NCI-H128 (cell line): Measurements from ENCODE around the gene SHISAL2A.
A peak's percentile ranks its signal among the peaks of the same experiment; 100 is the strongest.

Experiments used
- DNase-seq: peaks from one replicate; lab custom pipeline; 2025; ENCODE audit not compliant: unreplicated experiment; lab: John Stamatoyannopoulos, UW

SHISAL2A gene

DNA sequence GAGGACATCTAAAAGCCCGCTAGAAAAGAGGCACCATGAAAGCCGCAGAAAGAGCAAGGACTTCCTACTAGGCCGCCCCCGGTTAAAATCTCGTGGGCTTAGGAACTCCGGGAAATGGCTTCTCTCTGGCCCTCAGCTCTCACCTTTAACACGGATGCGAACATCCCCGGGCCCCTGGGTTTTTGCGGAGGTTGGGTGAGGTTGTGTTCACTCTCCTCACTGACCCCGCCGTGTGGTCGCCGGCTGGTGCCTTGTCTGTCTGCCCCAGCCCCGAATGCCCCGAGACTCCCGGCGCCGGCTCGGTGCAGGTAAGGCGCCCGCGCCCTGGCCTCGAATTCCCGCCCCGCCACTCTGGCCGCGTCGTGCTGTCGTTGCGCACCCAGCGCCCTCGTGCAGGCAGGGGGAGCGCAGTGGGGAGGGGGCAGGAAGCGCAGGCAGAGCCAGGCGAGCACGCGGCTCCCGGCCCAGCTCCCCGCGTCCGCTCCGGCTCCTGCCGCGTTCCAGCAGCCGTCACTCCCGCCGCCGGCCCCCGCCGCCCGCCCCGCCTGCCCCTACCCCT, at the start of gene SHISAL2A:
TSS of gene SHISAL2A (plus strand) at position 437 of the 559 bp plus-strand sequence. CDS start 326 bp downstream, outside the sequence.
- DNase-seq: no peak

DNA sequence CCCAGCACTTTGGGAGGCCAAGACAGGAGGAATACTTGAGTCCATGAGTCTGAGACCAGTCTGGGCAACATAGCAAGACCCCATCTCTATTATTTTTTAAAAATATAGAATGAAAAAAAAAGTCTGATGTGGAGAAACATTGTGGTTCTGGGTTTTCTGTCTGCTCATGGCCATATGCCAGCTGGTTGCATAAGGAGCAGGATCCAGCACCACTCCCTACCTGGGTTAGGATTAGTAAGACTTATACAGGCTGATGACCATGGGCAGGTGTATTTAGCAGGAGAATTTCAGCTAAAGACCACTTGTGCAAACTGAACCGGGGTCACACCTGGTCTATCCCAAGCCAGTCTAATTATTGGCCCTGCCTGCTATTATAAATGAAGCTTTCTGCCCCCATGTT, 47.5 kb upstream of the SHISAL2A start:
- DNase-seq: no peak

DNA sequence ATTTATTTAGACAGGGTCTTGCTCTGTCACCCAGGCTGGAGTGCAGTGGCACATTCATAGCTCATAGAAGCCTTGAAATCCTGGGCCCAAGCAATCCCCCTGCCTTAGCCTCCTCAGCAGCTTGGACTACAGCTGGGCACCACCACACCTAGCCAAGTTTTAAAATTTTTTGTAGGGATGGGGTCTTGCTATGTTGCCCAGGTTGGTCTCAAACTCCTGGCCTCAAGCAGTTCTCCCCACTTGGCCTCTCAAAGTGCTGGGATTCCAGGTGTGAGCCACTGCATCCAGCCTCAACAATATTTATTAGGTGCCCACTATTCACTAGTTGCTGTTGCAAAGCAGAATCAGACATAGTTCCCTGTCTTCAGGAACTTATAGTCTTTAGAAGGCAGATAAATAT, 44.9 kb upstream of the SHISAL2A start:
- no peak for DNase-seq

DNA sequence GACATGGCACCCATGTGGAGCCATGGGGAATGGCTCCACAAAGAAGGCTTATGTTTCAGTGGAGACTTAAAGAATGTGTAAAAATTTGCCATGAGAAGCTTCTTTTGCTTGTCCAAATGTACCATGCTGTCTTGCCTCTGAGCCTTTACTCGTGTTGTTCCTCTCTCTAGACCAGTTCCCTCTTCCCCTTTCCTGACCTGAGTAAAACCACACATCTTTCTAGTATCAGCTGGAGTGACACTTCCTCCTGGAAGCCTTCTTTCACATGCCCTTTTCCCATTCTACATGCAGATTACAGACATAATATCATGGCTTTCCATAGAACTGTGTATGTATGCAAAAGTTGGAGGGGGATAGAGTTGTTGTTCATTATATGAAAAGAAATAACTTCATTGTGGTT, 44.4 kb upstream of the SHISAL2A start:
- DNase-seq: no peak

DNA sequence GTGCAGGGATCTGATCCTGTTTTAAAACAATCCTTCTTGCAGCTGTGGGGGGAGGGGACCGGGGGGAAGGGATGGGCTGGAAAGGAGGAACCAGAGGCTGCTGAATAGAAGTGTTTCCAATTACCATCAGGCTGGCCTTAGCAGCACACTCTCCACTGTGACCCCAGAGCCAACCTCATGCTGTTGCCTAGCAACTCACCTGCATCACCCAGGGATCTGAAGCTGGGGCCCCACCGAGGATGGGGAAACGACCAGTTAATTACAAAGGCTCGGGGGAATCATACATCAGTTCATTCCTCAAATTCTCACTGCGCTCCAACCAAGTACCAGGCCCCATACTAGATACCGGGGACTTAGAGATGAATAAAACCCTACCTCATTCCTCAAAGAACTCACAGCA, 42.7 kb upstream of the SHISAL2A start:
- DNase-seq: no peak

DNA sequence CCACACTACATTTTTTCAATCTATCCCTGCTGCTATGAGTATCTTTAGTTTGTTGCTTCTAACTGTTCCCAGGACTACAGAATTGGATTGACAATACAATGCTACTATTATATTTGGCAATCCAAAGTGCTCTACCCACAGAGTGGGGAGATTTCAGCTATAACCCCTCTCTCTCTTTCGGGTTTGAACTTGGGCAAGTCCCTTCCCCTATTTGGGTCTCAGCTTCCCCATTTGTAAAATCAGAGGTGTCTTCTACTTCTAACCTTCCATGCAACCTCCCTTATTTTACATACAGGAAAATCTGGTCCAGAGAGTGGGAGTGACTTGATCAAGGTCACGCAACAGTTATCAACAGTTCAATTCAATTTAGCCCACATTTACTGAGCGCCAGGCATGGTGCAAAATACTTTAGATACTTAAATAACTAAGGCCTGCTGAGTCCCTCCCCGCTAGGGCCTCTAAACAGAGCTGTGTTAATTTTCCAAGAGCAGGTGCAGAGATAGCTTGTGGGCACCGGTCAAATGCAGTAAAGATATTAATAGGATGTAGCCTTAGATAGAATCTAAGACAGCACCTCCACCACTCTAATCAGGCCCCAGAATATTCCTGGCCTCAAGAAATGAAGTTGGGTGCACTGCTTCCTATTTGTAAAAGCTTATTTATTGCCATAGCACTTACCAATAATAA, 40.2 kb upstream of the SHISAL2A start:
- no peak for DNase-seq

DNA sequence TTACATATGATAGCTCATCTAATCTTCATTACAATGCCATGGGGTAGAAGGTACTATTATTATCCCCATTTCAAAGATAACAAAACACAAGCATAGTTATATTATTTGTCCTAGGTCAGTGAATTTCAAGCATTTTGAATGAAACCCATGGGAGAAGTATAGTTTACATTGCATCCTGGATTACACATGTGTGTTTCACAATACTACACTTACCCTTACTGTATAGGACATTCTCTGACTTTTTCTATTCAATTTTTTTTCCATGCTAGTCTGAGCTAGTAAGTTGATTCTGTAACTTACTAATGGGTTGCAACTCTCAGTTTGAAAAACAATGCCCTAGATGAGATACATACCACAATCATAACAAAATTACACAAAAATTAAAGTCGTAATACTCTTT, 39.5 kb upstream of the SHISAL2A start:
- DNase-seq: no peak

DNA sequence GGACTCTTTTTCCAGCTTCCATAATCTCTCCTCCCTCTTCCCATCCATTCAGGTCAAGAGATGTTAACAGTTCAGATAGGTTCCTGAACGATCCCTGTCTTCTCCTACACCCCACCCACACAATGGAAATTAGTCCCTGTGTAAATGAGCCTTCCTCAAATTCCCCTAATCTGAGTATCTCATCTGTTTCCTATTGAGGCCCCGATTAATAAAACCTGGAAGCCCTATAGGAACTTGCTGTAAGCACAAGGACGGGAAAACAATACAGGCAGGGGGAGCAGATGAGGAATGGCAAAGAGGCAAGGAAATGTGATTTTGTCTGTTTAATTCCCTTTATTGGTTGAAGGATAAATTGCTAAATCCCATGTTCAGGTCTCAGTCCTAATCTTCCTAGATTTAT, 37.9 kb upstream of the SHISAL2A start:
- no peak for DNase-seq

DNA sequence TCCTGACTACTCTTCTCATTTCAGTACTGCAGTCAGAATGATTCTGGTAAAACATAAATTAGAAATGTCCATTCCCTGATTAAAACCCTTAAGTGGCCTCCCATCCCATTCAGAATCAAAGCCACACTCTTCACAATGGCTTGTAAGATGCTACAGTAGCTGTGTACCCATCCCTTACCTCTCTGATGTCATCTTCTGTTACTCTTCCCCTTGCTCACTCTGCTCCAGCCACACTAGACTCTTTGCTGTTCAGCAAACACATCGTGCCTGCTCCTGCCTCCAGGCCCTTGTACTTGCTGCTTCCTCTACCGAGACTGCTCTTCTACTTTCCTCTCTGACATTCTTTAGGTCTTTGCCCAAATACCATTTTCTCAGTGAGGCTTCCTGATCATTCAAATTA, 35.1 kb upstream of the SHISAL2A start:
- no peak for DNase-seq

DNA sequence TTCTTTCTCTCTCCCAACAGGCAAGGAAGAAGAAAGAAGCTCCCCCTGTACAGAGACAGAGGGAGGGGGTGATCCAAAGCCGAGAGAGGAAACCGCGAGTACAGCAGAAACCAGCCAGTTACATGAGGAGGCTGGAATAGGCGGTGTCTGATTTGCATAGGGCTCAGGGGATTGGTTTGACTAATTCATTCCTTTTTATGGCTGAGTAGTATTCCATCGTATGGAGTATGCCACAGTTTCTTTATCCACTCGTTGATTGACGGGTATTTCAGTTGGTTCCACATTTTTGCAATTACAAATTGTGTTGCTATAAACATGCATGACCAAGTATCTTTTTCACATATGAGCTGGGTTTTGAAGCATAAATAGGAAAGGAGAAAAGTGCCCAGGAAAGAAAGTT, 34.2 kb upstream of the SHISAL2A start:
- DNase-seq: no peak

DNA sequence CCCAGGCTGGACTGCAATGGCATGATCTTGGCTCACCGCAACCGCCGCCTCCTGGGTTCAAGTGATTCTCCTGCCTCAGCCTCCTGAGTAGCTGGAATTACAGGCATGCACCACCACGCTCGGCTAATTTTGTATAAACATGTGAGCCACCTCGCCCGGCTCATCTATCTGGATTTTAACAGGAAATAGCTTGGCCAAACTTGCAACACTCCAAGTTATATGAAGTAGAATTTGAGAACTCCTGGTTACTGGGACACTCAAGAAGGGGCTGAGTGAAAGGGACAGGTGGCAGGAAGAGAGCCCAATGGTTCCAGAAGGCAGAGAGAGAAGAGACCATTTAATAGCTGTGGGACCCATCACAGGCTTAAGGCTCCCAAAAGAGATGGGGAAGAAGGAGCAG, 33.7 kb upstream of the SHISAL2A start:
- DNase-seq: no peak

DNA sequence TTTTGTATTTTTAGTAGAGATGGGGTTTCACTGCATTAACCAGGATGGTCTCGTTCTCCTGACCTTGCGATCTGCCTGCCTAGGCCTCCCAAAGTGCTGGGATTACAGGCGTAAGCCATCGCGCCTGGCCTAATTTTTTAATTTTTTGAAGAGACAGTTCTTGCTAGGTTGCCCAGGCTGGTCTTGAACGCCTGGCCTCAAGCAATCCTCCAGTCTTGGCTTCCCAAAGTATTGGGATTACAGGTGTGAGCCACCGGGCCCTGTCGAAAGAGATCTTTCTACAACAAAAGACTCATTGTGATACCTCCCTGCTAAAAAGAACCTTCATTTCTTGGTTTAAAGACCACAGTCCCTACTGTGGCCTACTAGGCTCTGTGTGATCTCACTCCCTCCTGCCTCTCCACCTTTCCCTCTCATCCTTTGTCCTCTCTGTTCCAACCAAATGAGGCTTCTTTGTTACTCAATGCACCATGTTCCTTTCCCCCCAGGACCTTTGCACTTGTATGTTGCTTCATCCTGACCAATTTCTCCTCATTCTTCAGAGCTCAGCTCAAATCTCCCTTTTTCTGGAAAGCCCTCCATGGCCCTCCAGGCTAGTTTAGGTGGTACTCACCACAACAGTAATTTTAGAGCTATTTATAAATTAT, 32.3 kb upstream of the SHISAL2A start:
- DNase-seq: no peak

DNA sequence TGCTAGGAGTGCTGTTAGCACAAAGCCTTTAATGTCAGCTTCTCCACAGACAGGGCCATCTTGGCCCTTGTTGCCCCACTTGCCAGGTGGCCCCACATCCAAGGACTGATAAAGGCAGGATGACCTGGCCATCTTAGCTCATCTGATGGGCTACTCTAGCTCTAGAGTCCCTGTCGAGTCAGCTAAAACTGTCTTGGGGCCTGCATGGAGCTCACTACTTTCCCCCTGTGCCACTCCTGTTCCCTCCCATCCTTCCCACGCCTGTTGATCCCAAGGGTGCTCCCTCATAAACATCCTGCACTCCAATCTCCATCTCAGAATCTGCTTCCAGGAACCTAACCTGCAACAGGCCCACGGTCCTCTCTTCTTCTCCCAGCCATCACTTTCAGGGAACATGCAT, 31.4 kb upstream of the SHISAL2A start:
- no peak for DNase-seq

DNA sequence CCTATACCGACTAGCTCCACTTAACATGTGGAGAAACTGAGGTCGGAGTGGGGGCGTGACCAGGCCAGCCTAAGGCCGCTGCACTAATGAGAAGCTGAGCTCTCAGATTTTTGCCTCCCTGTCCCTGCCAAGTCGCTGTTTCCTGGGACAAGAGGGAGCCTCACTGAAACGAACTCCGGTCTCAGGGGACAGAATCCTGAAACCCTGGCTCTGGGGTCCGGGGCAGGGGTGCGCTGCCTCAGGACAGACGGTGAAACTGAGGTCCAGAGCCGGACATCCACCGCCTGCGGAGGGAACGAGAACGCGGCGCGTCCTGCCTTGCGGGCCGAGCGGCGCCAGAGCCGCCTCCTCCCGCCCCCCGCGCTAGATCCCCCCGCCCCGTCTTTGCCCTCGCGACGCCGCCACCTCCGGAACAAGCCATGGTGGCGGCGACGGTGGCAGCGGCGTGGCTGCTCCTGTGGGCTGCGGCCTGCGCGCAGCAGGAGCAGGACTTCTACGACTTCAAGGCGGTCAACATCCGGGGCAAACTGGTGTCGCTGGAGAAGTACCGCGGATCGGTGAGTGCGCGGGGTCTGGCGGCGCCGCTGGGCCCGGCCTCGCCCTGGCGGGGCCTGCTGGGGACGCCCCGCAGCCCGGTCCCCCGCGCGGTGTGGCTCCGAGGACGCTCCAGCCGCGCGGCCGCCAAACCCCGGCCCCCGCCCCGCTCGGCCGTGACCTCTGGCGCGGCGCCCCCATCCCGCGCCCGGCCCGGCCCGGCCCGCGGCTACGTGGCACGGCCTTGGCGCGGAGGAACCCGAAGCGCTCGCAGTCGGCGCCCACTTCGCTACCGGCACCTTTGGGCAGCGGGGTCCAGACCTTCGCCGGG, 30.7 kb upstream of the SHISAL2A start, which contains the start of gene GPX7:
TSS of gene GPX7 (plus strand) at position 381 of the 865 bp plus-strand sequence. CDS start at position 420, 39 bp downstream.
- peak; percentile 17 for DNase-seq

DNA sequence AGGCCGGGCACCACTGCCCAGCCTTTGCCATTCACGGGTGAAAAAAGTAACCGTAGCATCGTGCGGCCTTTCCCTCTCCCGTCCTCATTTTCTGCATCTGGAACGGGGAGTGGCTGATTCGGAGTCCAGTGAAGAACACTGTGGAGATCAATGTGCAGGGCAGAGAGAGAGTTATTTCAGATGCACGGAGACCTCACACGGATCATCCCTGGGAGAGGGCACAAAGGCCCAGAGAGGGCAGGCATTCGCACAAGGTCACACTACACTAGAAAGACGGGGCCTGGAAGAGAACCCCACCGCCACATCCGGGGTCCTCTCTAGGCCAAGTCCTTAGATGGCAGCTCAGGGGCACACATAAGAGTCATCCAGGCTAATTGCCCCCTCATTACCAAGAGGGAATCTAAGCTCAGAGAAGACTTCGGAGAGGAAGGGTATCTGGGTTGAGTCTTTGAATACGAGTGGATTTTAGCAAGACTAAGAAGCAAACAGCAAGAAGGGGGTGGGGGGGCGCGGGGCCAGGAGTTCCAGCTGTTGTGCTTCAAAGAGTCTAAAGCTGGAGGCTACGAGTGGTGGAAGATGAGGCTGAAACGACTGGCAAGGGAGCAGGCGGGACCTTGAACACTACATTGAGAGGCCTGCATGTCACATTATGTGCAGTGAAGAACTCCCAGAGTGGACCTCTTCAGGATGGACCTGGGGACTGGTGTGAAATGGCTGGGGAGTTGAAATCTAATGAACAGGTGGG, 29.9 kb upstream of the SHISAL2A start:
- DNase-seq: no peak

DNA sequence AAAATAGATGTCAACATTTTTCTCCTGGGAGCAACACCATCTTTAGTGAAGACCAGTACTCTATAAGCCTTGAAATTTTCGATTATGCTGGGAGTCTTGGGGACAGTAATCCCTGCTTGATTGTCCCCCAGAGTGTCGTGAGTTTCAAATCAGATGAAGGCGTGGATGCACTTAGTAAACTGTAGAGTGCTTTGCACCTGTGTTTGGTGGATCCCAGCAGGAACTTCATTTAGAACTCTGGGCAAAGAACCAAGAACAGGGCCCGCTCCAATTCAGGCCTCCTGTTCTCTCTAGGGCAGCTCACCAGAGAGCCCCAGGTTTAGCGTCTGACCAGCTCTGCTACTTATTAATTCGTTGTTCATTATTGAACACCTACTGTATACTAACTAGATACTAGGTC, 29.3 kb upstream of the SHISAL2A start:
- DNase-seq: no peak

DNA sequence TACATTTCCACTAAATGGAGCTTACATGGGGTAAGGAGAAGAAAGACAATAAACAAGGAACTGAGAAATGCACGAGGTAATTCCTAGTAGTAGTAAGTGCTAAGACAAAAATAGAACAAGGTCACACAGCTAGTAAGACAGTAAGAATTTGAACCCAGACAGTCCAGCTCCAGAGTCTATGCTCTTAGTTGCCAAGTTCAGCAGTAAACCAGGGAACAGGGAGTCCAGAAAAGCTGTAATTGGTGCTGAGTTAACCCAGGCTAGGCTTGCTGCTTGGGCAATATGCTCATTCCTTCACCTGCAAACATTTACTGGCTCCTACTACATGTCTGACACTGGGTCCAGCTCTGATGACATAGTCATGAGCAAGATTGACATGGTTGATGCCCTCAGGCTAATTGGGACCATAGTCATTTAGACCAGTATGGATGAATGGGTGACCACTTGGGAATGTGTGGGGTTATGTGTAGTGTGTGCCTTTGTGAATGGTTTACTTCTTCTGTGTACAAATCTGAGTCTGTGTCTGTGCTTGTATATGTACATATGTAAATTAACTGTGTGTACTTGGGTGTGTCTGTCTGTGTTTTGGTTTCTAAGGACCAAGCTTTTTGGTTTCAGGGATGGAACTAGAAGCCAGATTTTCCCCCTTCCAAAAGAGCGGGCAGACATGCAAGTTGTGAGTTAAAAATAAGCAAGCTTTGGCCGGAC, 28.8 kb upstream of the SHISAL2A start:
- no peak for DNase-seq

DNA sequence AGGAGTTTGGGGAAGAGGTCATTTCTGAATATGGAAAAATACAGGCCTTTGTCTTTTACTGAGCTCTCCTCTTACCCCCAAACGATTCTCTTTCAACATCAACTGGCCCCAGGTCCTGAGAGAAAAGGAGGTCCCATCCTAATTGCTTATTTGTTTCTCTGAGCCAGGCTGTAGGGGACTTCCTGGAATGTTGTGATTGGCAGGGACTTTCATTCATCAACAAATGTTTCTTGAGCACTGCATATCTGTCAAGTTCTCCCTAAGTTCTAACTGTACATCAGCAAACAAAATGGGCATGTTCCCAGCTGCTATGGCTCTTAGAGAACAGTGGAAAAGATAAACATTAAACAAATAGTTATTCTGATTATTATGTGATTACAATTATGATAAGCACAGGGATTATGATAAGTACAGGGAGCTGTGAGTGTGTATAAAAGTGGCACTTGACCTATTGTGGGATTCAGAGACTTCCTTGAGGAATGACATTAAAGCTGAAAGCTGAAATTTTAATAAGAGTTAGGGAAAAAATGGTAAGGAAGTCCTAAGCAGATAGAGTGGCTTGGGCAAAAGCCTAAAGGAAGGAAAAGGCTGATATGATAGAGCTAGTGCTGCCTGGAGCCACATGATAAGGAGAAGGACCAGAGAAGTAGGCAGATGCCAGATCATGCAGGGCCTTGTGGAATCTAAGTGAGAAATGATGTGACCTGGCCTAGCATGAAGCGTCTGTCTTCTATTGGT, 19.2 kb upstream of the SHISAL2A start:
- no peak for DNase-seq

DNA sequence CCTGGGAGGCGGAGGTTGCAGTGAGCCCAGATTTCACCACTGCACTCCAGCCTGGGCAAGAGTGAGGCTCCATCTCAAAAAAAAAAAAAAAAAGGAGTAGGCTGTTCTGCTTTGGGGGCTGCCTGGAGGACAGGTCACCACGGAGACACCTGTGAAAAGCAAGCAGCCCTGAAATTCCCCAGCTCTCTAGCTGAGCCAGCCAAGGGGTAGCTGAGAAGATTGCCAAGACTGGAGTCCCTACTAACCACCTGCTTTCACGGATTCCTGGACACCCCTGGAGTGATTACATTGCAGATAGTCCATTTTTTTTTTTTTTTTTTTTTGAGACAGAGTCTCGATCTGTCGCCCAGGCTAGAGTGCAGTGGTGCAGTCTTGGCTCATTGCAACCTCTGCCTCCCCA, 18.3 kb upstream of the SHISAL2A start:
- DNase-seq: no peak
